GM12878 (cell line): ENCODE data around the gene CFAP65. TPM values are rescaled to one million over a fixed set of nuclear protein-coding genes. Genes with fewer than 3 reads are reported as not detected.

Experiments used
- ATAC-seq: fragments of 200-7000 bp; cut with Tn5 transposase; 3 replicates; pipeline ENCODE4 v1.9.1; 2020; ENCODE audit warnings: mild to moderate bottlenecking, moderate library complexity
- BruUV-seq: library from RNA; stranded (reverse); fragments of 400-500 nt; replicated peaks from 2 replicates; lab custom pipeline; 2021; lab: Mats Ljungman, UMichigan
- CTCF ChIA-PET: fragments of 300-600 bp; sonication (Branson Sonifier 250); formaldehyde crosslinking; extraction: SDS; loops from one replicate; lab custom pipeline; 2021; ENCODE audit warnings: inconsistent platforms; lab: Yijun Ruan, JAX
- POLR2A ChIA-PET: fragments of 350-600 bp; formaldehyde crosslinking; extraction: SDS; loops from one replicate; lab custom pipeline; 2021; ENCODE audit warnings: inconsistent platforms; lab: Charles Lee
- RAD21 ChIA-PET: fragments of 300-600 bp; sonication (Branson Sonifier 250); formaldehyde crosslinking; loops from one replicate; lab custom pipeline; 2023; ENCODE audit warnings: antibody characterized with exemption; ENCODE audit not compliant: unreplicated experiment; lab: Charles Lee
- SMC1A ChIA-PET: fragments of 300-600 bp; sonication (Branson Sonifier 250); formaldehyde crosslinking; loops from one replicate; lab custom pipeline; 2023; ENCODE audit not compliant: unreplicated experiment, uncharacterized antibody; lab: Charles Lee
- DNase-seq: peaks from one replicate; pipeline ENCODE4 v3.0.0-alpha.2; 2011; ENCODE audit warnings: low read depth, low spot score
- FAIRE-seq: peaks from 3 replicates; lab custom pipeline; 2011; peaks lifted over from hg19 to GRCh38; lab: Jason Lieb, UNC
- H2AFZ ChIP-seq: 2 replicates; pipeline ENCODE4 v1.6.0; 2011; ENCODE audit warnings: low read depth, low read length, control low read depth; ENCODE audit not compliant: control insufficient read depth
- H3K27ac ChIP-seq: 2 replicates; pipeline ENCODE4 v1.5.1; 2011; ENCODE audit warnings: control low read depth; ENCODE audit not compliant: control insufficient read depth, insufficient read depth
- H3K27me3 ChIP-seq, 2 experiments: replicated peaks in 1 of 2; 2 replicates each; pipeline versions ENCODE4 v1.6.0 to v1.6.1; 2011; ENCODE audit warnings: low read length in 1 of 2; ENCODE audit not compliant: control insufficient read depth in 2 of 2, insufficient read depth in 2 of 2
- H3K36me3 ChIP-seq, 2 experiments: 2 replicates each; pipeline ENCODE4 v1.5.1; 2011; ENCODE audit warnings: low read length in 1 of 2; ENCODE audit not compliant: control insufficient read depth in 2 of 2, insufficient read depth in 2 of 2
- H3K4me1 ChIP-seq: 2 replicates; pipeline ENCODE4 v1.6.1; 2011; ENCODE audit warnings: mild to moderate bottlenecking, low read length, moderate library complexity, mixed read lengths; ENCODE audit not compliant: control insufficient read depth, insufficient read depth
- H3K4me2 ChIP-seq: 2 replicates; pipeline ENCODE4 v1.6.0; 2011; ENCODE audit warnings: control low read depth; ENCODE audit not compliant: control insufficient read depth, insufficient read depth
- H3K4me3 ChIP-seq: fragments of 200-600 bp; sonication (generic); 2 replicates; pipeline ENCODE4 v1.5.1; 2016
- H3K79me2 ChIP-seq: 2 replicates; pipeline ENCODE4 v1.6.0; 2011; ENCODE audit warnings: low read length; ENCODE audit not compliant: control insufficient read depth, insufficient read depth
- H3K9ac ChIP-seq: 2 replicates; pipeline ENCODE4 v1.8.0; 2011; ENCODE audit warnings: low read length, control low read depth, mixed read lengths; ENCODE audit not compliant: control insufficient read depth, insufficient read depth
- H3K9me3 ChIP-seq: replicated peaks from 3 replicates; pipeline ENCODE4 v1.5.1; 2011; ENCODE audit warnings: mild to moderate bottlenecking, low read length; ENCODE audit not compliant: control insufficient read depth, insufficient read depth
- H4K20me1 ChIP-seq: 2 replicates; pipeline ENCODE4 v1.6.0; 2011; ENCODE audit not compliant: control insufficient read depth, insufficient read depth
- ATF3 ChIP-seq: IDR thresholded peaks from 2 replicates; pipeline ENCODE4 v1.6.1; 2011; ENCODE audit warnings: low read depth, mild to moderate bottlenecking, low read length, moderate library complexity, borderline replicate concordance; ENCODE audit errors: extremely low read depth
- EZH2 ChIP-seq: IDR thresholded peaks from 2 replicates; pipeline ENCODE4 v1.6.1; 2012; ENCODE audit warnings: low read depth, mild to moderate bottlenecking, control low read depth, inconsistent platforms, low read length, borderline replicate concordance; ENCODE audit not compliant: control insufficient read depth
- HDGF ChIP-seq: fragments of 450-650 bp; IDR thresholded peaks from 2 replicates; pipeline ENCODE4 v1.6.1; 2016; ENCODE audit warnings: antibody characterized with exemption
- SUZ12 ChIP-seq: fragments of 200-600 bp; sonication (generic); IDR thresholded peaks from one replicate; pipeline ENCODE4 v1.6.1; 2018; ENCODE audit warnings: antibody characterized with exemption, mild to moderate bottlenecking; ENCODE audit not compliant: unreplicated experiment
- WGBS: methylation state at CpG from one replicate; pipeline ENCODE4 v1.1.6; 2016; ENCODE audit warnings: low lambda C conversion rate; ENCODE audit not compliant: insufficient replicate concordance, insufficient coverage; ENCODE audit errors: missing lambda C conversion rate; 5-methylcytosine and 5-hydroxymethylcytosine counted together
- in situ Hi-C: fragments of 300-500 bp; cut with MboI; formaldehyde crosslinking; loops from 9 replicates; pipeline ENCODE4 v1.14.3; 2018; ENCODE audit warnings: mixed read lengths
- intact Hi-C: fragments of 100-400 bp; cut with micrococcal nuclease; formaldehyde crosslinking; loops from one replicate; pipeline ENCODE4 v1.14.2; 2022; ENCODE audit not compliant: unreplicated experiment
- polyA plus RNA-seq, 11 experiments: library from polyadenylated mRNA; depleted of rRNA in 4 of 11; unstranded in 6 of 11; stranded (reverse) in 5 of 11; fragments of >200 nt; fragmentation: Nextera tagmentation in 4 of 11; fragmentation: Illumina TruSeq in 1 of 11; extraction: Ambion mirVana in 4 of 11; extraction: Trizol in 1 of 11; gene quantifications; 1 replicate in 1 of 11; 2 replicates in 10 of 11; pipeline versions ENCODE4 v1.2.1 to v1.2.3, GENCODE V29; 2011 to 2016; ENCODE audit warnings: inconsistent platforms in 2 of 11, missing spikeins in 2 of 11, low read depth in 1 of 11
- total RNA-seq, 4 experiments: library from RNA; depleted of rRNA in 3 of 4; stranded (reverse); fragments of >200 nt in 3 of 4; fragmentation: Illumina TruSeq in 1 of 4; extraction: Trizol in 1 of 4; gene quantifications; 2 replicates each; pipeline versions ENCODE4 v1.2.1 to v1.2.3, GENCODE V29; 2013 to 2021

CFAP65 gene
- total and polyA plus RNA-seq, 10 of the 15 experiments (the other 5 are each of a cell fraction or from before 2014, with no cell fraction given): not detected

GRCh38 chr2:218983263-218983933, 57.9 kb downstream of the CFAP65 start:
- Histone ChIP-seq H2AFZ (no peak overlapping the region), H3K27ac (no peak overlapping the region), H3K79me2 (no peaks in the 10 kb centered on the region), H3K27me3 (peaks cover 32 to 39% of the 10 kb centered on the region in 2 experiments), H3K4me1 (no peaks in the 10 kb centered on the region; the same call in 1 of the 2 replicates), H3K4me2 (no peak overlapping the region), H3K36me3 (no peaks in the 10 kb centered on the region), H3K4me3 (no peak overlapping the region), H3K9ac (no peak overlapping the region), H4K20me1 (no peaks in the 10 kb centered on the region; the same call in 1 of the 2 replicates), H3K9me3 (no peaks in the 10 kb centered on the region)
- in situ Hi-C loops (no loop called here), intact Hi-C loops (loop anchor here (5.0 kb wide), 1 partner anchor 131 kb away; no protein-coding TSS in a partner anchor)
- SMC1A ChIA-PET: no interaction called here
- POLR2A ChIA-PET: no interaction called here
- TF ChIP-seq ATF3: no peak
- peak; percentile 59; the same call in 1 of the 2 replicates for TF ChIP-seq EZH2
- ATAC-seq (no peak), FAIRE-seq (no peak), DNase-seq (no peak)
- RAD21 ChIA-PET: no interaction called here
- 28% methylated on average over 23 of the region's 23 CpGs for WGBS
- BruUV-seq: no TSS peak
- CTCF ChIA-PET: interaction anchor here (3.6 kb wide), 1 partner anchor 106 kb away, joined by 53 read pairs; no protein-coding TSS in a partner anchor

- intact Hi-C loops (loop anchor here (5.0 kb wide), 1 partner anchor 130 kb away; no protein-coding TSS in a partner anchor), in situ Hi-C loops (no loop called here)
- 20% methylated on average over 26 of the region's 28 CpGs for WGBS
- TF ChIP-seq HDGF (no peak), SUZ12 (peak; percentile 37)
- Histone ChIP-seq H4K20me1 (no peaks in the 10 kb centered on the region; the same call in 1 of the 2 replicates), H3K4me1 (no peaks in the 10 kb centered on the region; the same call in 1 of the 2 replicates), H3K27me3 (peaks cover 32 to 39% of the 10 kb centered on the region in 2 experiments), H3K27ac (no peak overlapping the region), H3K36me3 (no peaks in the 10 kb centered on the region), H3K79me2 (no peaks in the 10 kb centered on the region), H3K9me3 (no peaks in the 10 kb centered on the region), H3K4me3 (no peak overlapping the region), H3K9ac (no peak overlapping the region), H3K4me2 (no peak overlapping the region), H2AFZ (no peak overlapping the region)
- ChIA-PET CTCF (interaction anchor here (3.6 kb wide), 1 partner anchor 106 kb away, joined by 53 read pairs; no protein-coding TSS in a partner anchor), SMC1A (interaction anchor here (0.9 kb wide), 1 partner anchor 130 kb away, joined by 4 read pairs; no protein-coding TSS in a partner anchor), RAD21 (no interaction called here), POLR2A (no interaction called here)
- BruUV-seq: no TSS peak
- ATAC-seq (no peak), FAIRE-seq (no peak), DNase-seq (no peak)
Observed at GRCh38 chr2:218982586-218983262, 58.6 kb downstream of the CFAP65 start.
